ENCODE measurements around the gene TBPL1. TPM values are rescaled to one million over a fixed set of nuclear protein-coding genes. Genes with fewer than 3 reads are reported as not detected.

The TBPL1 gene
- polyA plus RNA-seq, 1 donor (not counting 4 experiments of a cell fraction or from before 2014, with no cell fraction given) = 39.1 TPM

DNA sequence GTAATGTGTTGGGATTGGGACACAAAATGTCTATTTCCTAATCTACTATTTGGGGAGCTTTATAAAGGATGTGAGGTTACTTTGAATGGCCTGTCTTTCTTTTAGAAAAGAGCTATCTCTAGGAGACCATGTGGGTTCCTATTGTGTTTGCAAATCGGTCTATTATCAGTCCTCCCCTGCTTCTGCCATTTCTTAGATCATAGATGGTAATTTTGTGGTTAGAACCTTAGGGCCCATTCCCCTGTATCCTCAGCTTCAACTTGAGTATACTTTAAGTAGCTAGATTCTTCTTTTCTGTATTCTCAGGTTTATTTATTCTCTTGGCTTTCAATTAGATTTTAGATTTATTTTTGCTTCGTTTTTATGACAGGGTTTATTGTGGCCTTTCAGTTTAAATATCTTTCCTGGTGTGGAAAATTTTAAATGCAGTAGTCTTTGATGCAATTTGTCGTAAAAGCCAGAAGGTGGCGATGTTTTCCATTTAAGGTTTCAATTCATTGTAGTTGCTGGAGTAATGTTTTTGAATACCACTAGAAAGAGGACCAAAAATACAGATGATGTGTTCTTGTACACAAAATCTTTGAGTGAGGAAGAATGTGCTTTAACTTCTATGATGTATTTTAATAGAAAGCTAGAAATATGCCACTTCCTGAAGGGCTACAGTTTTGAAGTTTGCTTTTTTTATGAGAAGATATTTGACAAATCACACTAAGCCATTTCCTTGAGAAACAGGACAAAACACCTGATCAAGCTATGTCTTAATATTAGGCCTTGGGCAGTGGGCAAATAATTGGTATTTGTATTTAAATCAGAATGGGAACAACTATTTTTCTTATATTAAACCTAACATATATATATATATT, 20.3 kb downstream of the TBPL1 start:
- DNase-seq (ENCODE audit: low read depth, low spot score) (no peak), FAIRE-seq (peak; percentile 52)
- H2AFZ ChIP-seq (ENCODE audit: control insufficient read depth, low read length) = no peak overlapping the region
- H3K27me3 ChIP-seq (ENCODE audit: control insufficient read depth, extremely low read depth, insufficient read depth, low read length) = no peaks in the 10 kb centered on the region
- no peak overlapping the region for H3K27ac ChIP-seq (ENCODE audit: control insufficient read depth, insufficient read depth, low read length)
- peaks cover 3% of the 10 kb centered on the region for H3K9me1 ChIP-seq (ENCODE audit: control insufficient read depth, extremely low read depth, insufficient read depth, low read length)
- H3K36me3 ChIP-seq (ENCODE audit: control insufficient read depth in 2 of 2, extremely low read depth in 1 of 2, insufficient read depth in 2 of 2, low read length in 2 of 2) = no peaks in the 10 kb centered on the region
- H3K4me1 ChIP-seq (ENCODE audit: control insufficient read depth, extremely low read depth, insufficient read depth, low read length) = peaks cover 8% of the 10 kb centered on the region
- H3K9me3 ChIP-seq (ENCODE audit: control insufficient read depth, low read depth, low read length) = no peaks in the 10 kb centered on the region
- peaks cover 50% of the 10 kb centered on the region for H3K79me2 ChIP-seq (ENCODE audit: control insufficient read depth, insufficient read depth, low read length)
- TF ChIP-seq EZH2 (IDR thresholded peaks at IDR 0.05; ENCODE audit: low read length) = no peak
- TF ChIP-seq, protein P1, sequence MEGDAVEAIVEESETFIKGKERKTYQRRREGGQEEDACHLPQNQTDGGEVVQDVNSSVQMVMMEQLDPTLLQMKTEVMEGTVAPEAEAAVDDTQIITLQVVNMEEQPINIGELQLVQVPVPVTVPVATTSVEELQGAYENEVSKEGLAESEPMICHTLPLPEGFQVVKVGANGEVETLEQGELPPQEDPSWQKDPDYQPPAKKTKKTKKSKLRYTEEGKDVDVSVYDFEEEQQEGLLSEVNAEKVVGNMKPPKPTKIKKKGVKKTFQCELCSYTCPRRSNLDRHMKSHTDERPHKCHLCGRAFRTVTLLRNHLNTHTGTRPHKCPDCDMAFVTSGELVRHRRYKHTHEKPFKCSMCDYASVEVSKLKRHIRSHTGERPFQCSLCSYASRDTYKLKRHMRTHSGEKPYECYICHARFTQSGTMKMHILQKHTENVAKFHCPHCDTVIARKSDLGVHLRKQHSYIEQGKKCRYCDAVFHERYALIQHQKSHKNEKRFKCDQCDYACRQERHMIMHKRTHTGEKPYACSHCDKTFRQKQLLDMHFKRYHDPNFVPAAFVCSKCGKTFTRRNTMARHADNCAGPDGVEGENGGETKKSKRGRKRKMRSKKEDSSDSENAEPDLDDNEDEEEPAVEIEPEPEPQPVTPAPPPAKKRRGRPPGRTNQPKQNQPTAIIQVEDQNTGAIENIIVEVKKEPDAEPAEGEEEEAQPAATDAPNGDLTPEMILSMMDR (optimal IDR thresholded peaks at IDR 0.05 in 1 of 3, IDR thresholded peaks at IDR 0.05 in 1 of 3, conservative IDR thresholded peaks at IDR 0.05 in 1 of 3; ENCODE audit: extremely low read depth in 1 of 3, insufficient read depth in 2 of 3, low read length in 3 of 3) = peak in 2 of 3 experiments; percentile 35 to 53
- H3K4me3 ChIP-seq (ENCODE audit: control insufficient read depth in 2 of 3, extremely low read depth in 1 of 3, insufficient read depth in 2 of 3, low read depth in 1 of 3, low read length in 3 of 3) = no peak overlapping the region
- no peak overlapping the region for H3K4me2 ChIP-seq (ENCODE audit: control insufficient read depth, extremely low read depth, insufficient read depth, low read depth, low read length)
- no peak overlapping the region for H3K9ac ChIP-seq (ENCODE audit: control insufficient read depth, extremely low read depth, insufficient read depth, low read length)
- dilution Hi-C loops (cut with MboI; ENCODE audit: extremely low pct_ligation_motif_present, low sequenced_read_pairs) = no loop called here
- H4K20me1 ChIP-seq (ENCODE audit: control insufficient read depth, extremely low read depth, insufficient read depth, low read length) = peaks cover 3% of the 10 kb centered on the region

DNA sequence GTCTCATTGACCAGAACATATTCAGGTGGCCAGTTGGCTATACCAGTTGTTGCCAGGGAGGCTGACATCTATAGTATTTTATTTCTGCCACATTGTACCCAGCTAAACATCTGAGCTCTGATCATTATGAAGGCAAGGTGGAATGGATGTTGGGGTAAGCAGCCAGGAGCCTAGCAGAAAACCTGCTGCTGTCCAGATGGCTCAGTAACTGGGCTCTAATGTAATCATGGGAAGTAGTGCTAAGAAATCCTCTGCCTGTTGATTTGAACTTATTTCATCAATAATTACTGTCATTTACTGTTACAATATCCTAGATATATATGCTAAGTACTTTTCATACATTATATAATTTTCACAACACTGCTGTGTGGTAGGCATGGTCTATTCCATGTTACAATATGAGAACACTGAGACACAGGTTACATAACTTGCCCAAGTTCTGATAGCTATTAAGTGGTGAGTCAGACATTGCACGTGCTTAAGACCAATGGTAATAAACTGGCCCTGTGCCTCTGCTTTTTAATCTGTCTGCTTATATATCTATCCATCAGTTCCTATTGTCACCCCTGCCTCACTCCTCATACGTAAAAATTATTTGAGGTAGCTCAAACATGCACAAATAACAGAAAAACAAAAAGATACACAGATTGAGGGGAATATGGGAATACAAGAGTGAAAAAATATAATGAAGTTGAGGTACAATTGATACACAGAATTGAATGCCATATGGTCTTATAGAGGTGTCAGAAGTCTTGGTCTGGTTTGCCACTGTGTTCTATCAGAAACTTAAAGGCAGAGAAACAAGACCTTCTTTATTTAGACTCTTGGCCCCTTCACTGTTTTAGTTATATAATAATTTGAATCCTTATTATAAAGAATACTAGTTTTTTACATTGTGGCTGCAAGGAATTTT, 25.2 kb downstream of the TBPL1 start:
- no peak overlapping the region for H3K27ac ChIP-seq (ENCODE audit: control insufficient read depth, insufficient read depth, low read length)
- peaks cover 6 to 12% of the 10 kb centered on the region in 2 experiments for H3K36me3 ChIP-seq (ENCODE audit: control insufficient read depth in 2 of 2, extremely low read depth in 1 of 2, insufficient read depth in 2 of 2, low read length in 2 of 2)
- no peaks in the 10 kb centered on the region for H3K27me3 ChIP-seq (ENCODE audit: control insufficient read depth, extremely low read depth, insufficient read depth, low read length)
- H4K20me1 ChIP-seq (ENCODE audit: control insufficient read depth, extremely low read depth, insufficient read depth, low read length) = peaks cover 3% of the 10 kb centered on the region
- no peak overlapping the region for H3K9ac ChIP-seq (ENCODE audit: control insufficient read depth, extremely low read depth, insufficient read depth, low read length)
- H3K9me1 ChIP-seq (ENCODE audit: control insufficient read depth, extremely low read depth, insufficient read depth, low read length) = no peaks in the 10 kb centered on the region
- DNase-seq (ENCODE audit: low read depth, low spot score) (no peak), FAIRE-seq (peak; percentile 59)
- peaks cover 21% of the 10 kb centered on the region for H3K4me1 ChIP-seq (ENCODE audit: control insufficient read depth, extremely low read depth, insufficient read depth, low read length)
- peak overlapping the region; percentile 5 for H3K4me2 ChIP-seq (ENCODE audit: control insufficient read depth, extremely low read depth, insufficient read depth, low read depth, low read length)
- H2AFZ ChIP-seq (ENCODE audit: control insufficient read depth, low read length) = no peak overlapping the region
- H3K9me3 ChIP-seq (ENCODE audit: control insufficient read depth, low read depth, low read length) = no peaks in the 10 kb centered on the region
- dilution Hi-C loops (cut with MboI; ENCODE audit: extremely low pct_ligation_motif_present, low sequenced_read_pairs) = no loop called here
- TF ChIP-seq EZH2 (IDR thresholded peaks at IDR 0.05; ENCODE audit: low read length) = no peak
- TF ChIP-seq, protein P1 (optimal IDR thresholded peaks at IDR 0.05 in 1 of 3, IDR thresholded peaks at IDR 0.05 in 1 of 3, conservative IDR thresholded peaks at IDR 0.05 in 1 of 3; ENCODE audit: extremely low read depth in 1 of 3, insufficient read depth in 2 of 3, low read length in 3 of 3) = no peak
- no peak overlapping the region for H3K4me3 ChIP-seq (ENCODE audit: control insufficient read depth in 2 of 3, extremely low read depth in 1 of 3, insufficient read depth in 2 of 3, low read depth in 1 of 3, low read length in 3 of 3)
- H3K79me2 ChIP-seq (ENCODE audit: control insufficient read depth, insufficient read depth, low read length) = peaks cover 35% of the 10 kb centered on the region
